IMR-90 (cell line): ENCODE data around the gene BCS1L. TPM values are rescaled to one million over a fixed set of nuclear protein-coding genes. Genes with fewer than 3 reads are reported as not detected.

Experiments used
- ATAC-seq: fragments of 200-7000 bp; cut with Tn5 transposase; 2 replicates; pipeline ENCODE4 v1.9.1; 2020; ENCODE audit warnings: low read depth, mild to moderate bottlenecking, moderate library complexity
- BruUV-seq: library from RNA; stranded (reverse); fragments of 400-500 nt; replicated peaks from 2 replicates; lab custom pipeline; 2021; lab: Mats Ljungman, UMichigan
- CTCF ChIA-PET: fragments of 300-600 bp; formaldehyde crosslinking; extraction: SDS; loops from one replicate; lab custom pipeline; 2021; ENCODE audit warnings: antibody characterized with exemption; lab: Yijun Ruan, JAX
- POLR2A ChIA-PET: fragments of 300-600 bp; sonication (Branson Sonifier 250); formaldehyde crosslinking; loops from one replicate; lab custom pipeline; 2022; ENCODE audit warnings: antibody characterized with exemption; ENCODE audit not compliant: unreplicated experiment; lab: Charles Lee
- DNase-seq: peaks from one replicate; pipeline ENCODE4 v3.0.0; 2013
- H2AFZ ChIP-seq: replicated peaks from 2 replicates; pipeline ENCODE3; 2013; ENCODE audit warnings: low read length, mild to moderate bottlenecking; ENCODE audit not compliant: poor library complexity
- H2AK5ac ChIP-seq: 2 replicates; pipeline ENCODE4 v1.6.1; 2013; ENCODE audit warnings: low read depth, low read length, inconsistent platforms
- H2AK9ac ChIP-seq: replicated peaks from 2 replicates; pipeline ENCODE3; 2013; ENCODE audit warnings: mild to moderate bottlenecking, low read depth, low read length, moderate library complexity; ENCODE audit not compliant: poor library complexity
- H2BK120ac ChIP-seq: 2 replicates; pipeline ENCODE4 v1.6.1; 2013; ENCODE audit warnings: low read depth, low read length, inconsistent platforms
- H2BK15ac ChIP-seq: 3 replicates; pipeline ENCODE4 v1.6.1; 2013; ENCODE audit warnings: low read depth, low read length, inconsistent platforms
- H2BK20ac ChIP-seq: 2 replicates; pipeline ENCODE4 v1.6.1; 2013; ENCODE audit warnings: low read depth, mild to moderate bottlenecking, inconsistent platforms, low read length, moderate library complexity
- H2BK5ac ChIP-seq: 2 replicates; pipeline ENCODE4 v1.6.1; 2013; ENCODE audit warnings: mild to moderate bottlenecking, low read depth, low read length, inconsistent platforms; ENCODE audit not compliant: poor library complexity, severe bottlenecking
- H3K14ac ChIP-seq: replicated peaks from 2 replicates; pipeline ENCODE4 v1.6.1; 2013; ENCODE audit warnings: low read depth, low read length, inconsistent platforms
- H3K18ac ChIP-seq: 2 replicates; pipeline ENCODE4 v1.6.1; 2013; ENCODE audit warnings: low read depth, low read length, control low read depth
- H3K23ac ChIP-seq: 2 replicates; pipeline ENCODE4 v1.6.1; 2013; ENCODE audit warnings: low read depth, low read length, inconsistent platforms
- H3K27ac ChIP-seq: 2 replicates; pipeline ENCODE4 v1.5.1; 2013; ENCODE audit warnings: mild to moderate bottlenecking, control low read depth, low read length; ENCODE audit not compliant: insufficient read depth
- H3K27me3 ChIP-seq: 2 replicates; pipeline ENCODE4 v1.6.1; 2013; ENCODE audit warnings: low read length; ENCODE audit not compliant: control insufficient read depth, insufficient read depth
- H3K36me3 ChIP-seq: 2 replicates; pipeline ENCODE4 v1.6.1; 2013; ENCODE audit warnings: low read length, mixed read lengths; ENCODE audit not compliant: control insufficient read depth, insufficient read depth
- H3K4ac ChIP-seq: 2 replicates; pipeline ENCODE4 v1.6.1; 2013; ENCODE audit warnings: low read depth, low read length, inconsistent platforms
- H3K4me1 ChIP-seq: 2 replicates; pipeline ENCODE4 v1.6.1; 2013; ENCODE audit warnings: low read length, mixed read lengths; ENCODE audit not compliant: control insufficient read depth, insufficient read depth
- H3K4me2 ChIP-seq: 2 replicates; pipeline ENCODE4 v1.6.1; 2013; ENCODE audit warnings: low read depth, mild to moderate bottlenecking, control low read depth, low read length, moderate library complexity
- H3K4me3 ChIP-seq: 2 replicates; pipeline ENCODE4 v1.5.1; 2013; ENCODE audit warnings: low read depth, mild to moderate bottlenecking, control low read depth, low read length, moderate library complexity; ENCODE audit not compliant: insufficient read depth
- H3K56ac ChIP-seq: 2 replicates; pipeline ENCODE4 v1.6.1; 2013; ENCODE audit warnings: low read length, inconsistent platforms; ENCODE audit not compliant: insufficient read depth; ENCODE audit errors: extremely low read depth
- H3K79me1 ChIP-seq, 2 experiments: 2 replicates each; pipeline ENCODE4 v1.6.1; 2013; ENCODE audit warnings: low read length in 2 of 2, inconsistent platforms in 1 of 2, low read depth in 1 of 2
- H3K9ac ChIP-seq: 2 replicates; pipeline ENCODE4 v1.6.1; 2013; ENCODE audit warnings: low read depth, low read length, control low read depth
- H3K9me1 ChIP-seq: 2 replicates; pipeline ENCODE4 v1.6.1; 2013; ENCODE audit warnings: low read length, inconsistent platforms; ENCODE audit not compliant: insufficient read depth
- H3K9me3 ChIP-seq: 2 replicates; pipeline ENCODE4 v1.6.1; 2013; ENCODE audit warnings: low read length; ENCODE audit not compliant: control insufficient read depth, insufficient read depth
- H4K20me1 ChIP-seq: 2 replicates; pipeline ENCODE4 v1.6.1; 2013; ENCODE audit warnings: low read length, inconsistent platforms; ENCODE audit not compliant: insufficient read depth
- H4K5ac ChIP-seq: 2 replicates; pipeline ENCODE4 v1.6.1; 2013; ENCODE audit warnings: mild to moderate bottlenecking, low read depth, low read length, control low read depth
- H4K8ac ChIP-seq, 2 experiments: 2 replicates each; pipeline ENCODE4 v1.6.1; 2013; ENCODE audit warnings: low read depth in 2 of 2, low read length in 2 of 2, control low read depth in 1 of 2, inconsistent platforms in 1 of 2
- H4K91ac ChIP-seq: 2 replicates; pipeline ENCODE4 v1.6.1; 2013; ENCODE audit warnings: low read depth, low read length, inconsistent platforms; ENCODE audit not compliant: insufficient read depth
- BHLHE40 ChIP-seq: fragments of 150-350 bp; IDR thresholded peaks from 2 replicates; pipeline ENCODE4 v1.6.1; 2016; ENCODE audit warnings: mild to moderate bottlenecking, low read depth, low read length
- CEBPB ChIP-seq: IDR thresholded peaks from 2 replicates; pipeline ENCODE4 v1.6.1; 2012; ENCODE audit warnings: low read depth, low read length, improper control_type of control experiment
- CHD1 ChIP-seq: IDR thresholded peaks from 2 replicates; pipeline ENCODE4 v1.6.1; 2012; ENCODE audit warnings: low read depth, low read length, improper control_type of control experiment
- FOS ChIP-seq: fragments of 150-350 bp; IDR thresholded peaks from 2 replicates; pipeline ENCODE4 v1.6.1; 2016; ENCODE audit warnings: low read depth, low read length
- MAFK ChIP-seq: IDR thresholded peaks from 2 replicates; pipeline ENCODE4 v1.6.1; 2012; ENCODE audit warnings: low read depth, low read length, improper control_type of control experiment
- MAZ ChIP-seq: IDR thresholded peaks from 2 replicates; pipeline ENCODE4 v1.6.1; 2012; ENCODE audit warnings: low read depth, mild to moderate bottlenecking, low read length, improper control_type of control experiment, moderate library complexity, borderline replicate concordance
- MXI1 ChIP-seq: IDR thresholded peaks from 2 replicates; pipeline ENCODE4 v1.6.1; 2012; ENCODE audit warnings: low read depth, mild to moderate bottlenecking, low read length, moderate library complexity, borderline replicate concordance
- NFE2L2 ChIP-seq: fragments of 150-350 bp; IDR thresholded peaks from 2 replicates; pipeline ENCODE4 v1.6.1; 2016; ENCODE audit warnings: low read depth, mild to moderate bottlenecking, low read length
- RFX5 ChIP-seq: IDR thresholded peaks from 2 replicates; pipeline ENCODE4 v1.8.0; 2012; ENCODE audit warnings: low read depth, mild to moderate bottlenecking, low read length, moderate library complexity
- dilution Hi-C: fragments of 300-500 bp; cut with HindIII; formaldehyde crosslinking; loops from one replicate; pipeline ENCODE4 v1.14.3; 2018; ENCODE audit warnings: low sequenced_read_pairs; ENCODE audit not compliant: unreplicated experiment
- in situ Hi-C: fragments of 300-500 bp; cut with MboI; formaldehyde crosslinking; loops from 3 replicates; pipeline ENCODE4 v1.14.3; 2019; ENCODE audit warnings: low sequenced_read_pairs, inconsistent platforms, mixed read lengths
- intact Hi-C: fragments of 100-400 bp; cut with micrococcal nuclease; formaldehyde crosslinking; loops from 2 replicates; pipeline ENCODE4 v1.10.0; 2022
- polyA plus RNA-seq, 3 experiments: library from polyadenylated mRNA; depleted of rRNA; stranded (reverse); fragments of >200 nt; gene quantifications; 2 replicates each; pipeline ENCODE4 v1.2.3, GENCODE V29; 2012; ENCODE audit warnings: low replicate concordance in 1 of 3
- total RNA-seq: library from RNA; depleted of rRNA; stranded (reverse); fragments of >200 nt; gene quantifications from 2 replicates; pipeline ENCODE4 v1.2.3, GENCODE V29; 2012
- TF ChIP-seq, protein P1 (sequence below): fragments of 150-350 bp; IDR thresholded peaks from 2 replicates; pipeline ENCODE4 v1.6.1; 2017; ENCODE audit warnings: mild to moderate bottlenecking, antibody characterized with exemption, low read length, low read depth

The BCS1L gene
- total and polyA plus RNA-seq, 2 of the 4 experiments (the other 2 are of a cell fraction): 39.1 to 56.7 TPM

GRCh38 chr2:218691234-218691633 is 31.8 kb downstream of the BCS1L start:
- H3K23ac ChIP-seq: no peak overlapping the region
- in situ Hi-C loops (no loop called here), intact Hi-C loops (loop anchor here (1.0 kb wide), 1 partner anchor 156 kb away; no protein-coding TSS in a partner anchor), dilution Hi-C loops (no loop called here)
- H3K27me3 ChIP-seq: no peaks in the 10 kb centered on the region
- no peak overlapping the region for H3K9ac ChIP-seq
- peaks cover 3% of the 10 kb centered on the region; the same call in 1 of the 2 replicates for H3K4me1 ChIP-seq
- CTCF ChIA-PET: no interaction called here
- H3K56ac ChIP-seq: no peak overlapping the region
- TF ChIP-seq, protein P1, sequence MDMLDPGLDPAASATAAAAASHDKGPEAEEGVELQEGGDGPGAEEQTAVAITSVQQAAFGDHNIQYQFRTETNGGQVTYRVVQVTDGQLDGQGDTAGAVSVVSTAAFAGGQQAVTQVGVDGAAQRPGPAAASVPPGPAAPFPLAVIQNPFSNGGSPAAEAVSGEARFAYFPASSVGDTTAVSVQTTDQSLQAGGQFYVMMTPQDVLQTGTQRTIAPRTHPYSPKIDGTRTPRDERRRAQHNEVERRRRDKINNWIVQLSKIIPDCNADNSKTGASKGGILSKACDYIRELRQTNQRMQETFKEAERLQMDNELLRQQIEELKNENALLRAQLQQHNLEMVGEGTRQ: no peak
- TF ChIP-seq MAFK: no peak
- no peak for TF ChIP-seq CHD1
- TF ChIP-seq MXI1: no peak
- TF ChIP-seq FOS: no peak
- TF ChIP-seq CEBPB: no peak
- no peak for TF ChIP-seq RFX5
- TF ChIP-seq NFE2L2: no peak
- no peak for TF ChIP-seq BHLHE40
- no peak for TF ChIP-seq MAZ
- no peaks in the 10 kb centered on the region for H3K9me3 ChIP-seq
- no peaks in the 10 kb centered on the region for H3K79me1 ChIP-seq
- no peak overlapping the region for H2AK9ac ChIP-seq
- no peak overlapping the region for H3K4me3 ChIP-seq
- no peak overlapping the region for H3K14ac ChIP-seq
- no peak overlapping the region for H2BK5ac ChIP-seq
- DNase-seq (peak; percentile 66), ATAC-seq (peak; percentile 50; the same call in 1 of the 2 replicates)
- H2AFZ ChIP-seq: no peak overlapping the region
- H4K20me1 ChIP-seq: no peaks in the 10 kb centered on the region
- POLR2A ChIA-PET: no interaction called here
- H4K91ac ChIP-seq: no peak overlapping the region
- H2BK15ac ChIP-seq: no peak overlapping the region
- no peak overlapping the region for H3K27ac ChIP-seq
- no TSS peak for BruUV-seq
- no peak overlapping the region for H3K4ac ChIP-seq
- H3K18ac ChIP-seq: no peak overlapping the region
- H3K4me2 ChIP-seq: no peak overlapping the region
- H4K8ac ChIP-seq: no peak overlapping the region
- H2BK120ac ChIP-seq: no peak overlapping the region
- peaks cover 4% of the 10 kb centered on the region; the same call in 1 of the 2 replicates for H3K9me1 ChIP-seq
- H2AK5ac ChIP-seq: no peak overlapping the region
- no peak overlapping the region for H4K5ac ChIP-seq
- no peak overlapping the region for H2BK20ac ChIP-seq
- peaks cover 34% of the 10 kb centered on the region for H3K36me3 ChIP-seq
